Stomach (tissue), 4 donors: ENCODE results near the gene CD38.

Experiments used
- EP300 ChIP-seq: sonication (generic); formaldehyde crosslinking; IDR thresholded peaks from one replicate; pipeline ENCODE4 v1.6.1; 2017; ENCODE audit warnings: antibody characterized with exemption
- POLR2A ChIP-seq, 4 donors: fragments of 450-650 bp; IDR thresholded peaks; one replicate each; pipeline ENCODE4 v1.6.1; 2016; ENCODE audit warnings: antibody characterized with exemption in 4 of 4, control low read depth in 2 of 4, mild to moderate bottlenecking in 1 of 4, moderate library complexity in 1 of 4
- POLR2AphosphoS5 ChIP-seq, 3 donors: sonication (generic); formaldehyde crosslinking; IDR thresholded peaks; one replicate each; pipeline ENCODE4 v1.6.1; 2016; ENCODE audit warnings: antibody characterized with exemption in 3 of 3
- TF ChIP-seq, protein P1 (sequence below), 7 experiments: fragments of 450-650 bp in 4 of 7; fragments of 200-600 bp in 3 of 7; sonication (generic) in 3 of 7; IDR thresholded peaks; one replicate each; pipeline ENCODE4 v1.5.1; 2016 to 2019; ENCODE audit warnings: antibody characterized with exemption in 7 of 7, control low read depth in 2 of 7, mild to moderate bottlenecking in 1 of 7

- TF ChIP-seq POLR2A (IDR thresholded peaks at IDR 0.05) (no peak), EP300 (no peak), POLR2AphosphoS5 (IDR thresholded peaks at IDR 0.05) (no peak)
- TF ChIP-seq, protein P1, sequence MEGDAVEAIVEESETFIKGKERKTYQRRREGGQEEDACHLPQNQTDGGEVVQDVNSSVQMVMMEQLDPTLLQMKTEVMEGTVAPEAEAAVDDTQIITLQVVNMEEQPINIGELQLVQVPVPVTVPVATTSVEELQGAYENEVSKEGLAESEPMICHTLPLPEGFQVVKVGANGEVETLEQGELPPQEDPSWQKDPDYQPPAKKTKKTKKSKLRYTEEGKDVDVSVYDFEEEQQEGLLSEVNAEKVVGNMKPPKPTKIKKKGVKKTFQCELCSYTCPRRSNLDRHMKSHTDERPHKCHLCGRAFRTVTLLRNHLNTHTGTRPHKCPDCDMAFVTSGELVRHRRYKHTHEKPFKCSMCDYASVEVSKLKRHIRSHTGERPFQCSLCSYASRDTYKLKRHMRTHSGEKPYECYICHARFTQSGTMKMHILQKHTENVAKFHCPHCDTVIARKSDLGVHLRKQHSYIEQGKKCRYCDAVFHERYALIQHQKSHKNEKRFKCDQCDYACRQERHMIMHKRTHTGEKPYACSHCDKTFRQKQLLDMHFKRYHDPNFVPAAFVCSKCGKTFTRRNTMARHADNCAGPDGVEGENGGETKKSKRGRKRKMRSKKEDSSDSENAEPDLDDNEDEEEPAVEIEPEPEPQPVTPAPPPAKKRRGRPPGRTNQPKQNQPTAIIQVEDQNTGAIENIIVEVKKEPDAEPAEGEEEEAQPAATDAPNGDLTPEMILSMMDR (IDR thresholded peaks at IDR 0.05) = no peak
Measured at GRCh38 chr4:15868111-15868510, 90.0 kb downstream of the CD38 start.
